Measurements from ENCODE around the gene LINGO3. TPM values are rescaled to one million over a fixed set of nuclear protein-coding genes. Genes with fewer than 3 reads are reported as not detected.

Gene LINGO3
- total RNA-seq, 2 donors from 2014 or later, result 0.20 to 0.21 TPM

- Mint-ChIP-seq H3K4me3 (no peak overlapping the region), H3K27ac (no peak overlapping the region), H3K9me3 (peaks cover 7% of the 10 kb centered on the region), H3K36me3 (peaks cover 7% of the 10 kb centered on the region), H3K27me3 (no peaks in the 10 kb centered on the region), H3K4me1 (ENCODE audit: low read depth in 2 of 2) (peaks cover 11 to 18% of the 10 kb centered on the region in 2 donors)
- ATAC-seq (no peak), DNase-seq (ENCODE audit: low spot score) (no peak)
Observed at GRCh38 chr19:2334986-2335846, 27.3 kb upstream of the LINGO3 start.

GRCh38 chr19:2334426-2334825 lies 26.5 kb upstream of the LINGO3 start:
- H3K4me3 Mint-ChIP-seq, result no peak overlapping the region
- peaks cover 7% of the 10 kb centered on the region for H3K36me3 Mint-ChIP-seq
- H3K27ac Mint-ChIP-seq, result no peak overlapping the region
- peaks cover 7% of the 10 kb centered on the region for H3K9me3 Mint-ChIP-seq
- DNase-seq (ENCODE audit: low spot score), result no peak
- ATAC-seq, result no peak
- H3K4me1 Mint-ChIP-seq (ENCODE audit: low read depth in 2 of 2), result peaks cover 15 to 23% of the 10 kb centered on the region in 2 donors
- H3K27me3 Mint-ChIP-seq, result no peaks in the 10 kb centered on the region

GRCh38 chr19:2333807-2334211 lies 25.9 kb upstream of the LINGO3 start:
- ATAC-seq, result no peak
- peaks cover 7% of the 10 kb centered on the region for H3K36me3 Mint-ChIP-seq

GRCh38 chr19:2333027-2333806 lies 25.3 kb upstream of the LINGO3 start:
- H3K27me3 Mint-ChIP-seq, result no peaks in the 10 kb centered on the region
- H3K36me3 Mint-ChIP-seq, result peaks cover 11% of the 10 kb centered on the region
- DNase-seq (ENCODE audit: low spot score) (no peak), ATAC-seq (no peak)
- H3K4me3 Mint-ChIP-seq, result no peak overlapping the region
- peaks cover 7% of the 10 kb centered on the region for H3K9me3 Mint-ChIP-seq
- peaks cover 21 to 31% of the 10 kb centered on the region in 2 donors for H3K4me1 Mint-ChIP-seq (ENCODE audit: low read depth in 2 of 2)
- no peak overlapping the region for H3K27ac Mint-ChIP-seq

More at GRCh38 chr19:2333807-2334211, 25.9 kb upstream of the LINGO3 start:
- no peak overlapping the region for H3K4me3 Mint-ChIP-seq
- no peaks in the 10 kb centered on the region for H3K27me3 Mint-ChIP-seq
- no peak overlapping the region for H3K27ac Mint-ChIP-seq
- peaks cover 7% of the 10 kb centered on the region for H3K9me3 Mint-ChIP-seq
- H3K4me1 Mint-ChIP-seq (ENCODE audit: low read depth in 2 of 2), result peaks cover 21 to 28% of the 10 kb centered on the region in 2 donors
- DNase-seq (ENCODE audit: low spot score), result no peak

- peaks cover 7% of the 10 kb centered on the region for H3K9me3 Mint-ChIP-seq
- no peak overlapping the region for H3K4me3 Mint-ChIP-seq
- no peak overlapping the region for H3K27ac Mint-ChIP-seq
- no peaks in the 10 kb centered on the region for H3K27me3 Mint-ChIP-seq
- ATAC-seq, result peak in 1 of 2 donors; percentile 3
- peaks cover 13% of the 10 kb centered on the region for H3K36me3 Mint-ChIP-seq
- no peak for DNase-seq (ENCODE audit: low spot score)
- peaks cover 25 to 33% of the 10 kb centered on the region in 2 donors for H3K4me1 Mint-ChIP-seq (ENCODE audit: low read depth in 2 of 2)
Observed at GRCh38 chr19:2332341-2333026, 24.5 kb upstream of the LINGO3 start.

- ATAC-seq (no peak), DNase-seq (ENCODE audit: low spot score) (no peak)
- H3K4me1 Mint-ChIP-seq (ENCODE audit: low read depth in 2 of 2), result peaks cover 33 to 39% of the 10 kb centered on the region in 2 donors
- peak overlapping the region in 1 of 2 donors; percentile 38 for H3K27ac Mint-ChIP-seq
- H3K36me3 Mint-ChIP-seq, result peaks cover 13% of the 10 kb centered on the region
- H3K4me3 Mint-ChIP-seq, result no peak overlapping the region
- H3K9me3 Mint-ChIP-seq, result peaks cover 7% of the 10 kb centered on the region
- no peaks in the 10 kb centered on the region for H3K27me3 Mint-ChIP-seq
Observed at GRCh38 chr19:2331601-2332246, 23.8 kb upstream of the LINGO3 start.

- Mint-ChIP-seq H3K36me3 (peaks cover 8% of the 10 kb centered on the region), H3K9me3 (peaks cover 2% of the 10 kb centered on the region), H3K4me1 (ENCODE audit: low read depth in 2 of 2) (peaks cover 29 to 37% of the 10 kb centered on the region in 2 donors), H3K27me3 (no peaks in the 10 kb centered on the region), H3K27ac (peak overlapping the region in 1 of 2 donors; percentile 38), H3K4me3 (peak overlapping the region; percentile 91)
- DNase-seq (ENCODE audit: low spot score) (no peak), ATAC-seq (no peak)
Observed at GRCh38 chr19:2330632-2331284, 22.8 kb upstream of the LINGO3 start.

- Mint-ChIP-seq H3K4me3 (peak overlapping the region; percentile 91), H3K4me1 (ENCODE audit: low read depth in 2 of 2) (peaks cover 33 to 38% of the 10 kb centered on the region in 2 donors), H3K36me3 (peaks cover 6% of the 10 kb centered on the region), H3K27me3 (no peaks in the 10 kb centered on the region), H3K9me3 (no peaks in the 10 kb centered on the region), H3K27ac (no peak overlapping the region)
- DNase-seq (ENCODE audit: low spot score) (no peak), ATAC-seq (no peak)
Observed at GRCh38 chr19:2330255-2330631, 22.3 kb upstream of the LINGO3 start.

- no peak for DNase-seq (ENCODE audit: low spot score)
- peaks cover 33 to 41% of the 10 kb centered on the region in 2 donors for H3K4me1 Mint-ChIP-seq (ENCODE audit: low read depth in 2 of 2)
- peak overlapping the region; percentile 88 to 92 for H3K27ac Mint-ChIP-seq
- no peaks in the 10 kb centered on the region for H3K27me3 Mint-ChIP-seq
- H3K9me3 Mint-ChIP-seq, result no peaks in the 10 kb centered on the region
- H3K4me3 Mint-ChIP-seq, result peak overlapping the region; percentile 91
- H3K36me3 Mint-ChIP-seq, result peaks cover 6% of the 10 kb centered on the region
- ATAC-seq, result no peak
Observed at GRCh38 chr19:2329501-2329916, 21.6 kb upstream of the LINGO3 start.

- no peak for ATAC-seq
- H3K4me3 Mint-ChIP-seq, result peak overlapping the region; percentile 91
- H3K27ac Mint-ChIP-seq, result peak overlapping the region; percentile 88 to 92
Observed at GRCh38 chr19:2329149-2329478, 21.2 kb upstream of the LINGO3 start.

GRCh38 chr19:2328401-2329148 lies 20.6 kb upstream of the LINGO3 start, which contains the start of the genes LSM7 and SPPL2B:
Gene LSM7, minus strand, starts transcription at chr19:2328586. Its CDS starts 20 bp downstream, at chr19:2328566.
Gene SPPL2B, plus strand, starts transcription at chr19:2328684. Its CDS starts 26 bp downstream, at chr19:2328710.
- peak within 1 kb of the TSS; percentile 88 to 92 for H3K27ac Mint-ChIP-seq
- DNase-seq (ENCODE audit: low spot score) (peak; percentile 94), ATAC-seq (peak; percentile 87 to 93)
- no peaks in the 10 kb centered on the region for H3K27me3 Mint-ChIP-seq
- no peaks in the 10 kb centered on the region for H3K9me3 Mint-ChIP-seq
- peaks cover 33 to 42% of the 10 kb centered on the region in 2 donors for H3K4me1 Mint-ChIP-seq (ENCODE audit: low read depth in 2 of 2)
- H3K4me3 Mint-ChIP-seq, result peak within 1 kb of the TSS; percentile 91
- peaks cover 6% of the 10 kb centered on the region for H3K36me3 Mint-ChIP-seq

More at GRCh38 chr19:2329149-2329478, 21.2 kb upstream of the LINGO3 start:
- Mint-ChIP-seq H3K36me3 (peaks cover 6% of the 10 kb centered on the region), H3K4me1 (ENCODE audit: low read depth in 2 of 2) (peaks cover 33 to 42% of the 10 kb centered on the region in 2 donors), H3K9me3 (no peaks in the 10 kb centered on the region), H3K27me3 (no peaks in the 10 kb centered on the region)
- no peak for DNase-seq (ENCODE audit: low spot score)

- H3K4me1 Mint-ChIP-seq (ENCODE audit: low read depth in 2 of 2), result peaks cover 33 to 42% of the 10 kb centered on the region in 2 donors
- no peaks in the 10 kb centered on the region for H3K27me3 Mint-ChIP-seq
- H3K36me3 Mint-ChIP-seq, result peaks cover 6% of the 10 kb centered on the region
- ATAC-seq, result peak; percentile 85 to 87
- no peaks in the 10 kb centered on the region for H3K9me3 Mint-ChIP-seq
- peak overlapping the region; percentile 88 to 92 for H3K27ac Mint-ChIP-seq
- peak overlapping the region; percentile 91 for H3K4me3 Mint-ChIP-seq
- peak; percentile 80 for DNase-seq (ENCODE audit: low spot score)
Observed at GRCh38 chr19:2327773-2328400, 19.9 kb upstream of the LINGO3 start.

Measured in natural killer cell treated with Interleukin-12 subunit alpha and Interleukin-12 subunit beta and Interleukin-15 and Interleukin-18, amount 100 ng/mL, for 72 hours (primary cell).